VCaP (cell line): ENCODE measurements around the gene NLRP1.
"Not testable (repeated sequence)": the region's sequence is repeated elsewhere in the genome, so short reads cannot be mapped to it uniquely, and the experiment has no call there.

Experiments
- H3K27ac ChIP-seq: fragments of 450-650 bp; 2 replicates; pipeline ENCODE4 v1.5.1; 2017
- CTCF ChIP-seq: fragments of 450-650 bp; conservative IDR thresholded peaks from 2 replicates; pipeline ENCODE4 v1.5.1; 2017; ENCODE audit warnings: mild to moderate bottlenecking, moderate library complexity

NLRP1 gene

GRCh38 chr17:5580969-5581368 is 3.3 kb downstream of the NLRP1 start:
- TF ChIP-seq CTCF, result no peak

GRCh38 chr17:5580367-5580766 is 3.9 kb downstream of the NLRP1 start:
- no peak overlapping the region for H3K27ac ChIP-seq
- no peak for TF ChIP-seq CTCF

More at GRCh38 chr17:5580969-5581368, 3.3 kb downstream of the NLRP1 start:
- no peak overlapping the region for H3K27ac ChIP-seq

- H3K27ac ChIP-seq, result not testable (repeated sequence)
Observed at GRCh38 chr17:5578768-5579167, 5.5 kb downstream of the NLRP1 start.

- H3K27ac ChIP-seq, result not testable (repeated sequence)
Observed at GRCh38 chr17:5573017-5573416, 11.3 kb downstream of the NLRP1 start.

DNA sequence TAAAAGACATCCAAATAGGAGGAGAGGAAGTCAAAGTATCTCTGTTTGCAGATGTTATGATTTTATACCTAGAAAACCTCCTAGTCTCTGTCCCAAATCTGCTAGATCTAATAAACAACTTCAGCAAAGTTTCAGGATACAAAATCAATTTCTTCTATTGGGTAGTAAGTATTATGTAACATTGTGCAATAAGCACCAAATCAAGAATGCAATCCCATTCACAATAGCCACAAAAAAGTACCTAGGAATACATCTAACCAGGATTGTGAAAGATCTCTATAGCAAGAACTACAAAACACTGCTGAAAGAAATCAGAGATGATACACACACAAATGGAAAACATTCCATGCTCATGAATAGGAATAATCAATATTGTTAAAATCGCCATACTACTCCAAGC is 13.0 kb downstream of the NLRP1 start:
- TF ChIP-seq CTCF, result no peak
- no peak overlapping the region for H3K27ac ChIP-seq

- no peak for TF ChIP-seq CTCF
- no peak overlapping the region for H3K27ac ChIP-seq
Observed at GRCh38 chr17:5565808-5566207, 18.5 kb downstream of the NLRP1 start.

GRCh38 chr17:5563456-5563855 is 20.9 kb downstream of the NLRP1 start:
- no peak for TF ChIP-seq CTCF
- H3K27ac ChIP-seq, result no peak overlapping the region

DNA sequence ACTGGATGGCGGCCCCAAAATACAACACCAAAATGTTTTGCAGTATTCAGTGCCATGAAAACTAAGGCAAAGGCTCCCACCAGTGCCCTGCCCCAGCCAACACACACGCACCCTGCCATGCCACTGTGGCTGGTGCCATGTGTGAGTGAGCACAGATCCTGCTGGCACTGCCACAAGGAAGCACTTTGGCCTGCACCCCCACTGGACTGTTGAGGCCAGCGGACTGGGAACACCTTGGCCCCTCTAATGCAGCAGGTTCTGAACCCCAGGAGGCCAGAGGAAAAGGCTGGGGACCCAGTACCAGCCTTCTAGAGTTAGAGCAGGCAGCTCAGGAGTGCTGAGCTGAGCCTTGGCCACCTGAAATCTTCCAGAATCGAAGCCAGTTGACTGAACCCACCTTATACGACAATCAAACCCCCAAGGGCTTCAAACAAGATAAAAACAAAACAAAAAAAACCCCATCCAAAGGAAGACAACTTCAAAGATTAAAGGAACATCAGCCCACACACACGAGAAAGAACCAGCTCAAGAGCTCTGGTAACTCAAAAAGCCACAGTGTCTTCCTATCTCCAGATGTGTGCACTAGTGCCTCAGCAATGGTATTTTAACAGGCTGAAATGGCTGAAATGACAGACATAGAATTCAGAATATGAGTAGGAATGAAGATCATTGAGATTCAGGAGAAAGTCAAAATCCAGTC is 21.5 kb downstream of the NLRP1 start:
- no peak for TF ChIP-seq CTCF
- no peak overlapping the region for H3K27ac ChIP-seq
